HG02571 (cell line): Measurements from ENCODE around the gene TAMM41.
"Not testable (repeated sequence)": the region's sequence is repeated elsewhere in the genome, so short reads cannot be mapped to it uniquely, and the experiment has no call there.

Experiments used
- ATAC-seq: cut with Tn5 transposase; IDR thresholded peaks from one replicate; pipeline ENCODE4 v1.9.1; 2021; ENCODE audit warnings: mild to moderate bottlenecking, moderate library complexity; ENCODE audit not compliant: unreplicated experiment

TAMM41 gene

GRCh38 chr3:11846281-11847266 lies at the start of gene TAMM41:
Gene TAMM41, minus strand, starts transcription at chr3:11846885. Its CDS starts 249 bp downstream, at chr3:11846636.
- ATAC-seq, result peak; percentile 100

- ATAC-seq, result no peak
Observed at GRCh38 chr3:11878837-11879236, 32.2 kb upstream of the TAMM41 start.

- ATAC-seq, result not testable (repeated sequence)
Observed at GRCh38 chr3:11874707-11875106, 28.0 kb upstream of the TAMM41 start.

- ATAC-seq, result not testable (repeated sequence)
Observed at GRCh38 chr3:11863739-11864138, 17.1 kb upstream of the TAMM41 start.

- not testable (repeated sequence) for ATAC-seq
Observed at GRCh38 chr3:11862584-11862983, 15.9 kb upstream of the TAMM41 start.

- not testable (repeated sequence) for ATAC-seq
Observed at GRCh38 chr3:11862145-11862544, 15.5 kb upstream of the TAMM41 start.

GRCh38 chr3:11860213-11860612 lies 13.5 kb upstream of the TAMM41 start:
- not testable (repeated sequence) for ATAC-seq

GRCh38 chr3:11853450-11853849 lies 6.8 kb upstream of the TAMM41 start:
- ATAC-seq, result no peak

GRCh38 chr3:11850003-11850402 lies 3.3 kb upstream of the TAMM41 start:
- no peak for ATAC-seq

- no peak for ATAC-seq
Observed at GRCh38 chr3:11847607-11848006, 922 bp upstream of the TAMM41 start.

- ATAC-seq, result no peak
Observed at GRCh38 chr3:11845651-11846050, 1.0 kb downstream of the TAMM41 start.

- ATAC-seq, result no peak
Observed at GRCh38 chr3:11844891-11845290, 1.8 kb downstream of the TAMM41 start.

- no peak for ATAC-seq
Observed at GRCh38 chr3:11835028-11835639, 11.6 kb downstream of the TAMM41 start.

GRCh38 chr3:11832981-11833905 lies 13.4 kb downstream of the TAMM41 start:
- ATAC-seq, result no peak

- ATAC-seq, result no peak
Observed at GRCh38 chr3:11829416-11829815, 17.3 kb downstream of the TAMM41 start.

GRCh38 chr3:11826628-11827265 lies 19.9 kb downstream of the TAMM41 start:
- ATAC-seq, result no peak

GRCh38 chr3:11825301-11825700 lies 21.4 kb downstream of the TAMM41 start:
- no peak for ATAC-seq

- ATAC-seq, result peak; percentile 67
Observed at GRCh38 chr3:11820531-11821041, 26.1 kb downstream of the TAMM41 start.

GRCh38 chr3:11819146-11819689 lies 27.5 kb downstream of the TAMM41 start:
- ATAC-seq, result no peak

GRCh38 chr3:11818033-11818432 lies 28.7 kb downstream of the TAMM41 start:
- ATAC-seq, result no peak
